Transverse colon (tissue), 4 donors: ENCODE results near the gene CAB39L. TPM values are rescaled to one million over a fixed set of nuclear protein-coding genes. Genes with fewer than 3 reads are reported as not detected.
A peak's percentile ranks its signal among the peaks of the same experiment; 100 is the strongest.

Experiments used
- DNase-seq: peaks from one replicate; pipeline ENCODE4 v3.0.0-alpha.2; 2019
- H3K27ac ChIP-seq, 4 donors: fragments of 200-600 bp; sonication (generic); 2 replicates each; pipeline ENCODE4 v1.5.1; 2016 to 2018; ENCODE audit warnings: inconsistent platforms in 4 of 4
- H3K27me3 ChIP-seq: fragments of 200-600 bp; sonication (generic); 2 replicates; pipeline ENCODE4 v1.5.1; 2017; ENCODE audit warnings: inconsistent platforms
- H3K36me3 ChIP-seq, 4 donors: fragments of 200-600 bp; sonication (generic); 2 replicates each; pipeline ENCODE4 v1.5.1; 2017 to 2019; ENCODE audit warnings: inconsistent platforms in 4 of 4
- H3K4me1 ChIP-seq, 4 donors: fragments of 200-600 bp; sonication (generic); 2 replicates each; pipeline ENCODE4 v1.5.1; 2017 to 2020; ENCODE audit warnings: inconsistent platforms in 4 of 4
- H3K4me3 ChIP-seq, 4 donors: fragments of 200-600 bp; sonication (generic); 1 replicate in 1 of 4; 2 replicates in 3 of 4; pipeline versions ENCODE4 v1.5.1 to v1.6.1; 2017 to 2019; ENCODE audit warnings: inconsistent platforms in 4 of 4
- H3K9me3 ChIP-seq, 2 donors: fragments of 200-600 bp; sonication (generic); 2 replicates each; pipeline ENCODE4 v1.5.1; 2017 to 2019; ENCODE audit warnings: inconsistent platforms in 2 of 2
- CTCF ChIP-seq, 5 experiments: fragments of 200-600 bp in 3 of 5; fragments of 450-650 bp in 2 of 5; sonication (generic) in 3 of 5; IDR thresholded peaks; 1 replicate in 2 of 5; 2 replicates in 3 of 5; pipeline ENCODE4 v1.5.1; 2016 to 2017; ENCODE audit warnings: antibody characterized with exemption in 5 of 5, inconsistent platforms in 3 of 5, mild to moderate bottlenecking in 2 of 5, moderate library complexity in 1 of 5
- EP300 ChIP-seq: sonication (generic); formaldehyde crosslinking; IDR thresholded peaks from one replicate; pipeline ENCODE4 v1.6.1; 2017; ENCODE audit warnings: antibody characterized with exemption, low read depth
- POLR2A ChIP-seq: fragments of 450-650 bp; IDR thresholded peaks from one replicate; pipeline ENCODE4 v1.6.1; 2016; ENCODE audit warnings: antibody characterized with exemption, mild to moderate bottlenecking, moderate library complexity
- POLR2AphosphoS5 ChIP-seq, 3 donors: sonication (generic); formaldehyde crosslinking; IDR thresholded peaks; one replicate each; pipeline ENCODE4 v1.6.1; 2016; ENCODE audit warnings: antibody characterized with exemption in 3 of 3
- WGBS, 2 donors: methylation state at CpG; one replicate each; pipeline ENCODE4 v1.1.5; 2018; ENCODE audit warnings: low coverage in 1 of 2; 5-methylcytosine and 5-hydroxymethylcytosine counted together
- in situ Hi-C, 4 donors: fragments of 200-750 bp; cut with MboI; loops; one replicate each; pipeline versions ENCODE4 v1.15.0 to v1.15.1; 2017; ENCODE audit warnings: low sequenced_read_pairs in 3 of 4, low pct_ligation_motif_present in 1 of 4, low pct_unique_long_range_greater_than_20kb in 1 of 4
- intact Hi-C: fragments of 100-400 bp; cut with DNase I; formaldehyde crosslinking; loops from one replicate; pipeline ENCODE4 v1.15.1; 2023; ENCODE audit warnings: low total_unique reads
- total RNA-seq, 4 donors: library from RNA; depleted of rRNA; stranded (reverse); fragments of >200 nt; gene quantifications; one replicate each; pipeline ENCODE4 v1.1.0, GENCODE V29; 2016

The CAB39L gene
- total RNA-seq, 4 donors from 2014 or later, result 23.5 to 36.7 (median 25.4) TPM

GRCh38 chr13:49305792-49306425 is 138.0 kb downstream of the CAB39L start:
- Histone ChIP-seq H3K27ac (peak overlapping the region in 2 of 4 donors; percentile 34 to 90), H3K27me3 (no peaks in the 10 kb centered on the region), H3K4me1 (peaks cover 7 to 29% (median 13%) of the 10 kb centered on the region in 4 donors), H3K9me3 (no peaks in the 10 kb centered on the region), H3K4me3 (no peak overlapping the region), H3K36me3 (no peaks in the 10 kb centered on the region)
- intact Hi-C loops, result loop anchor here (10.0 kb wide), 1 partner anchor 299 kb away; no protein-coding TSS in a partner anchor
- 79 to 80% methylated on average over 2 to 15 of the region's 15 CpGs for WGBS, 2 donors
- in situ Hi-C loops, result loop anchor here in 3 of 4 donors (10.0 to 25.0 kb wide), 3 partner anchors 129 to 299 kb away; partner anchors contain the start of genes CAB39L (in 1 of the 3) and SETDB2 (in 1 of the 3)
- no peak for TF ChIP-seq CTCF (IDR thresholded peaks at IDR 0.05)
- TF ChIP-seq EP300, result no peak
- TF ChIP-seq POLR2AphosphoS5 (IDR thresholded peaks at IDR 0.05), result no peak
- TF ChIP-seq POLR2A, result no peak
- DNase-seq, result no peak

- Histone ChIP-seq H3K27me3 (no peaks in the 10 kb centered on the region), H3K9me3 (no peaks in the 10 kb centered on the region), H3K36me3 (no peaks in the 10 kb centered on the region), H3K27ac (peak overlapping the region in 2 of 4 donors; percentile 34 to 90), H3K4me3 (no peak overlapping the region), H3K4me1 (peaks cover 7 to 29% (median 13%) of the 10 kb centered on the region in 4 donors)
- intact Hi-C loops (loop anchor here (10.0 kb wide), 1 partner anchor 300 kb away; no protein-coding TSS in a partner anchor), in situ Hi-C loops (loop anchor here (5.0 to 25.0 kb wide), 5 partner anchors 130 to 302 kb away; partner anchors contain the start of genes CAB39L (in 1 of the 4) and SETDB2 (in 1 of the 4))
- TF ChIP-seq EP300 (no peak), POLR2AphosphoS5 (IDR thresholded peaks at IDR 0.05) (no peak), POLR2A (no peak), CTCF (IDR thresholded peaks at IDR 0.05) (no peak)
- WGBS, 2 donors, result 85 to 86% methylated on average over 4 to 25 of the region's 25 CpGs
- no peak for DNase-seq
These were observed 138.8 kb downstream of the CAB39L start for GRCh38 chr13:49304763-49305700.

GRCh38 chr13:49304356-49304755 is 139.5 kb downstream of the CAB39L start:
- Histone ChIP-seq H3K27ac (peak overlapping the region in 1 of 4 donors; percentile 34), H3K36me3 (no peaks in the 10 kb centered on the region), H3K27me3 (no peaks in the 10 kb centered on the region), H3K4me3 (no peak overlapping the region), H3K4me1 (peaks cover 7 to 28% (median 13%) of the 10 kb centered on the region in 4 donors), H3K9me3 (no peaks in the 10 kb centered on the region)
- DNase-seq, result no peak
- in situ Hi-C loops, result loop anchor here (5.0 to 25.0 kb wide), 5 partner anchors 130 to 303 kb away; partner anchors contain the start of genes CAB39L (in 1 of the 4) and SETDB2 (in 1 of the 4)
- 91% methylated on average over 12 of the region's 12 CpGs; no CpG with 5 or more reads in 1 of the 2 donors for WGBS, 2 donors
- TF ChIP-seq POLR2AphosphoS5 (IDR thresholded peaks at IDR 0.05) (no peak), POLR2A (no peak)
- intact Hi-C loops, result loop anchor here (10.0 kb wide), 1 partner anchor 300 kb away; no protein-coding TSS in a partner anchor

- TF ChIP-seq POLR2A, result no peak
- no peak for TF ChIP-seq EP300
- TF ChIP-seq POLR2AphosphoS5 (IDR thresholded peaks at IDR 0.05), result no peak
- no peak for TF ChIP-seq CTCF (IDR thresholded peaks at IDR 0.05)
- H3K27ac ChIP-seq, result peak overlapping the region in 3 of 4 donors; percentile 9 to 34 (median 34)
- 50 to 63% methylated on average over 2 to 11 of the region's 11 CpGs for WGBS, 2 donors
These were observed 140.2 kb downstream of the CAB39L start for GRCh38 chr13:49303533-49304252.

More at GRCh38 chr13:49303533-49304252, 140.2 kb downstream of the CAB39L start:
- in situ Hi-C loops (loop anchor here (5.0 to 25.0 kb wide), 5 partner anchors 131 to 304 kb away; partner anchors contain the start of genes CAB39L (in 1 of the 4) and SETDB2 (in 1 of the 4)), intact Hi-C loops (loop anchor here (10.0 kb wide), 1 partner anchor 301 kb away; no protein-coding TSS in a partner anchor)
- no peaks in the 10 kb centered on the region for H3K9me3 ChIP-seq
- no peaks in the 10 kb centered on the region for H3K27me3 ChIP-seq
- no peak for DNase-seq
- peaks cover 7 to 21% (median 11%) of the 10 kb centered on the region in 4 donors for H3K4me1 ChIP-seq
- no peaks in the 10 kb centered on the region for H3K36me3 ChIP-seq
- no peak overlapping the region for H3K4me3 ChIP-seq
